ENCODE results near the gene SPATS2. TPM values are rescaled to one million over a fixed set of nuclear protein-coding genes. Genes with fewer than 3 reads are reported as not detected.
"Not testable (repeated sequence)": the region's sequence is repeated elsewhere in the genome, so short reads cannot be mapped to it uniquely, and the experiment has no call there.

Gene SPATS2
- 10 to 100 TPM; 11.3 to 18.1 TPM for total RNA-seq

DNA sequence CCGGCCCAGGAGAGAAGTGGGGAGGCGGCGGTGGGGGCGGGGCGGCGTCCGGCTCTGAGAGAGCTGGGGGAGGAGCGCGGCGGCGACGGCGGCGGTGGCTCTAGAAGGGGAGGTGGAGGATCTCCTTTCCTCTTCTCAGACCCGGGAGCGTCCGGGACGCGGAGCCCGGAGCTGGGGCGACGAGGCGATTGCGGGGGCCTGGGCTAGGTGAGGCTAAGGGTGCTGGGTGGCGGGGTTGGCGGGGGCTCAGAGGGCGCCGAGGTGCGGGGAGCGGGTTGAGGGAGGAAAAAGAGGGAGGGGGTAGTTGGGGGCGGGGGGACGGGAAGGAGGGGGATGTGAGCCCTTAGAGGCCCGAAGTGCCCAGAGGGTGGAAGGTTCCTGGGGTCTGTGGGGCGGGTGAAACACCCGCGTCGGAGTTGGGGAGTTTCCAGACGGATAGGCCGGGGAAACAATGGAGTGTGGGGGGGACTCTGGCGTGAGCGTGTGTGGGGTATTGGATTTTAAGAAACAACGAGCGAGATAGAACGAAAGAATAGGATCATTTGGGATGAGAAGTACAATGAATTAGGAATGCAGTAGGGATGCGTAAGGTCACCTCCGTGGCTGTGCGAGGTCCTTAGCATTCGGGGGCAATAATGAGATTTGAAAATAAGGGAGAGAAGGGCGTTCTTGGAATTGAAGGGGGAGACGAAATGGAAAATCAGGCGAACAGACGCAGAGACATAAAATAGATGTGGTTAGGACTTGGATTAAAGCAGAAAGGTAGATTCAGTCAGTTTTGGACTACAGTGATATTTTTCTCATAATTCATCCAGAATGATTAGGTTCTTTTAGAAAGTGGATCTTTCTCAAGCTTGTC, at the start of gene SPATS2:
Gene SPATS2 (plus strand): TSS at position 82 of the 859 bp plus-strand sequence. CDS start 93,551 bp downstream, outside the sequence.
- peaks cover 1% of the 10 kb centered on the region for H3K36me3 Mint-ChIP-seq
- ATAC-seq: no peak
- no peaks in the 10 kb centered on the region for H3K27me3 Mint-ChIP-seq
- no peaks in the 10 kb centered on the region for H3K9me3 Mint-ChIP-seq (ENCODE audit: low read depth)
- no peak for DNase-seq
- H3K27ac Mint-ChIP-seq: peak within 1 kb of the TSS; percentile 98
- H3K4me1 Mint-ChIP-seq: peaks cover 35% of the 10 kb centered on the region
- CTCF ChIA-PET: interaction anchor here (0.7 to 6.2 kb wide), 18 partner anchors 8 to 599 kb away, joined by 3 to 48 read pairs (median 4); partner anchors contain the start of genes DNAJC22, FMNL3, PRPF40B and TMBIM6
- peak within 1 kb of the TSS; percentile 95 for H3K4me3 Mint-ChIP-seq

DNA sequence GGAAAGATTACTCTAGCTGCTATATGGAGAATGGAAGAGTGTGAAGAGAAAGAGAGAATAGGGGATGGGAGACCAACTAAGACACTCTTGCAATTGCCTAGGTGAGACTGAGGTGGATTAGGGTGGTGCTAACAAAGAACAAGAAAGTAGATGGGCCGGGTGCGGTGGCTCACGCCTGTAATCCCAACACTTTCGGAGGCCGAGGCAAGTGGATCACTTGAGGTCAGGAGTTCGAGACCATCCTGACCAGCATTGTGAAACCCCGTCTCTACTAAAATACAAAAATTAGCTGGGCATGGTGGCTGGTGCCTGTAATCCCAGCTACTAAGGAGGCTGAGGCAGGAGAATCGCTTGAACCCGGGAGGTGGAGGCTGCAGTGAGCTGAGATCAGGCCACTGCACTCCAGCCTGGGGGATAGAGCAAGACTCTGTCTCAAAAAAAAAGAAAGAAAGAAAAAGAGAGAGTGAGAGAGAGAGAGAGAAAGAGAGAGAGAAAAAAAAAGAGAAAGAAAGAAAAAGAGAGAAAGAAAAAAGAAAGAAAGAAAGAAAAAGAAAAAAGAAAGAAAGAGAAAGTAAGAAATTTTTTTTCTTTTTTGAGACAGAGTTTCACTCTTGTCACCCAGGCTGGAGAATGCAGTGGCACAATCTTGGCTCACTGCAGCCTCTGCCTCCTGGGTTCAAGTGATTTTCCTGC, 46.7 kb upstream of the SPATS2 start:
- Mint-ChIP-seq H3K36me3 (peaks cover 14% of the 10 kb centered on the region), H3K4me1 (peaks cover 26% of the 10 kb centered on the region)
- not testable (repeated sequence) for H3K4me3 Mint-ChIP-seq; H3K9me3 Mint-ChIP-seq (ENCODE audit: low read depth); ATAC-seq; H3K27ac Mint-ChIP-seq; DNase-seq; H3K27me3 Mint-ChIP-seq
- CTCF ChIA-PET: interaction anchor here (1.8 to 5.5 kb wide), 3 partner anchors 12 to 25 kb away, joined by 5 to 45 read pairs (median 35); partner anchors contain the start of genes C1QL4 and PRPH

DNA sequence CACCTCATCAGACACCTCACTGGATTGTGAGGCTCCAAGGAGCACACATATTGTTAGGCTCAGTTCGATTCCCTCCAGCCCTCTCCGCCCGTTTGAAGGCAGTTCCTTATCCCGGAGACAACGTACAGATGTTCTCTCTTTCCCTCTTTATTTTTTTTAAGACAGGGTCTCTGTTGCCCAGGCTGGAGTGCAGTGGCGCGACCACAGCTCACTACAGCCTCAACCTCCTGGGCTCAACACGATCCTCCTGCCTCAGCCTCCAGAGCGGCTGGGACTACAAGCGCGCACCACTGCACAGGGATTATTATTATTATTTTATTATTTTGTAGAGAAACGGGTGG, 44.9 kb upstream of the SPATS2 start:
- peaks cover 25% of the 10 kb centered on the region for H3K36me3 Mint-ChIP-seq
- H3K4me1 Mint-ChIP-seq: peaks cover 28% of the 10 kb centered on the region
- no peak for DNase-seq
- peak overlapping the region; percentile 98 for H3K27ac Mint-ChIP-seq
- peak overlapping the region; percentile 97 for H3K4me3 Mint-ChIP-seq
- H3K27me3 Mint-ChIP-seq: no peaks in the 10 kb centered on the region
- no peaks in the 10 kb centered on the region for H3K9me3 Mint-ChIP-seq (ENCODE audit: low read depth)
- CTCF ChIA-PET: interaction anchor here (0.6 to 5.5 kb wide), 17 partner anchors 9 to 1615 kb away, joined by 3 to 45 read pairs (median 5); partner anchors contain the start of genes C1QL4, DNAJC22, PRPH and TUBA1B
- no peak for ATAC-seq

DNA sequence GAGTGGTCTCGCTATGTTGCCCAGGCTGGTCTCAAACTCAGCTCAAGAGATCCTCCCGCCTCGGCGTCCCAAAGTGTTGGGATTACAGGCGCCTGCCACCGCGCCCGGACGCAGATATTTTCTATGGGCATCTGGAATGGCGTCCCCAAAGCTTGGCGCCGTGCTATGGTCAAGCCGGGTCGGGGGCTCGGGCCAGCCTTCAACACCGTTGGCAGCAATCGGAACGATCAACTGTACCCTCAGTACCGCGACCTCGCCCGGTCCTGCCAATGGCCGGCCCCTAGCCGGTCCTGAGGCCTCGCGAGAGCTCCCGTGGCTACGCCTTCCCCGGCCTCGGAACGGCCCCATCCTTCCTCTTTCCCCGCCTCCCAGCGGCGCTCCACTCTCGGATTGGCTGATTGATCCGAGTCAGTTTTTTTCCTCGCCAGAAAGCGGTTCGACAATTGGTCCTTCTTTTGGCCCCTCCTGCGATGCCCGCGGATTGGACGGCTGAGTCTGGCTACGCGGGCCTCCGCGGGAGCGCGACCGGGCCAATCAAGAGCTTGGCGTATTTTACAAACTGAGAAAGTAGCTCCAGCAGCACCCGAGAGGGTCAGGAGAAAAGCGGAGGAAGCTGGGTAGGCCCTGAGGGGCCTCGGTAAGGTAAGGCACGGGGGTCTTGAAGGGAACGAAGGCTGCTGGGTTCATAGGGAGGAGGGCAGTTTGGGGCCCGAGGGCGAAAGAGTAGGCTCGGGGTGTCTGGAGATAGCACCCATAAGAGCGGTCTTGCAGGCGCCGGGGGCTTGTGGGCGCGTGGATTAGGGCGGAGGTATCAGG, 44.3 kb upstream of the SPATS2 start, which contains the start of gene TROAP:
Gene TROAP (plus strand): TSS at position 548 of the 816 bp plus-strand sequence. CDS start 354 bp downstream, outside the sequence.
- H3K27me3 Mint-ChIP-seq: no peaks in the 10 kb centered on the region
- peak within 1 kb of the TSS; percentile 97 for H3K4me3 Mint-ChIP-seq
- DNase-seq (peak; percentile 99), ATAC-seq (peak; percentile 98)
- no peaks in the 10 kb centered on the region for H3K9me3 Mint-ChIP-seq (ENCODE audit: low read depth)
- peaks cover 28% of the 10 kb centered on the region for H3K4me1 Mint-ChIP-seq
- H3K27ac Mint-ChIP-seq: peak within 1 kb of the TSS; percentile 98
- peaks cover 30% of the 10 kb centered on the region for H3K36me3 Mint-ChIP-seq
- CTCF ChIA-PET: interaction anchor here (0.6 to 5.5 kb wide), 17 partner anchors 9 to 1616 kb away, joined by 3 to 45 read pairs (median 5); partner anchors contain the start of genes C1QL4, DNAJC22, PRPH and TUBA1B

DNA sequence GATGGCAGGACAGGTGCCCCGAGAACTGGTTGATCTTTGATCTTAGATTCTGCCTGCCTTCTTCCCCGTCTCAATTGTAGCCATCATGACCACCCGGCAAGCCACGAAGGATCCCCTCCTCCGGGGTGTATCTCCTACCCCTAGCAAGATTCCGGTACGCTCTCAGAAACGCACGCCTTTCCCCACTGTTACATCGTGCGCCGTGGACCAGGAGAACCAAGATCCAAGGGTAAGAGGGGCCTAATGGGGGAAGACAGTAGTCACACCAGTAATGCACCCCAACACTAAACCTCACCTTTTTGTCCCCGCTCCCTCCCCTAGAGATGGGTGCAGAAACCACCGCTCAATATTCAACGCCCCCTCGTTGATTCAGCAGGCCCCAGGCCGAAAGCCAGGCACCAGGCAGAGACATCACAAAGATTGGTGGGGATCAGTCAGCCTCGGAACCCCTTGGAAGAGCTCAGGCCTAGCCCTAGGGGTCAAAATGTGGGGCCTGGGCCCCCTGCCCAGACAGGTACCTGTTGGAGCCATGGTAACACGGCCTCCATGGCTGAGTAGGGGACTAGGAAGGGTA, 43.7 kb upstream of the SPATS2 start:
- peak overlapping the region; percentile 97 for H3K4me3 Mint-ChIP-seq
- DNase-seq (no peak), ATAC-seq (no peak)
- CTCF ChIA-PET: interaction anchor here (1.0 to 5.5 kb wide), 10 partner anchors 8 to 280 kb away, joined by 3 to 45 read pairs (median 12); partner anchors contain the start of genes C1QL4, DNAJC22, PRPH and TUBA1B
- H3K9me3 Mint-ChIP-seq (ENCODE audit: low read depth): no peaks in the 10 kb centered on the region
- no peaks in the 10 kb centered on the region for H3K27me3 Mint-ChIP-seq
- H3K36me3 Mint-ChIP-seq: peaks cover 31% of the 10 kb centered on the region
- H3K27ac Mint-ChIP-seq: peak overlapping the region; percentile 98
- peaks cover 28% of the 10 kb centered on the region for H3K4me1 Mint-ChIP-seq

DNA sequence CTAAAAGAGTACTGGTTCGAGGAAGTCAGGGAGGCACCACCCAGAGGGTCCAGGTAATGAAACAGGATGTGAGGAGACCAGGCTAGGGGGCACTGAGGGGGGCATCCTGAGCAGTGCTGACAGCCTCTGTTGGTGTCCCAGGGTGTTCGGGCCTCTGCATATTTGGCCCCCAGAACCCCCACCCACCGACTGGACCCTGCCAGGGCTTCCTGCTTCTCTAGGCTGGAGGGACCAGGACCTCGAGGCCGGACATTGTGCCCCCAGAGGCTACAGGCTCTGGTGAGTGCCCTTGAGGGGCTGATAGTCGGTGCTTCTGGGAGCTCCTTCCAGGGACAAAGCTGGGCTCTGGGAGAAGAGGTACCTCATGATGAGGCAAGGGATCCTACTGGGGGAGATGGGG, 41.7 kb upstream of the SPATS2 start:
- H3K27me3 Mint-ChIP-seq: no peaks in the 10 kb centered on the region
- H3K27ac Mint-ChIP-seq: peak overlapping the region; percentile 32
- H3K4me3 Mint-ChIP-seq: no peak overlapping the region
- CTCF ChIA-PET: interaction anchor here (0.8 to 5.5 kb wide), 5 partner anchors 12 to 37 kb away, joined by 3 to 45 read pairs (median 4); partner anchors contain the start of gene C1QL4
- no peak for ATAC-seq
- no peak for DNase-seq
- H3K36me3 Mint-ChIP-seq: peaks cover 42% of the 10 kb centered on the region
- no peaks in the 10 kb centered on the region for H3K9me3 Mint-ChIP-seq (ENCODE audit: low read depth)
- peaks cover 26% of the 10 kb centered on the region for H3K4me1 Mint-ChIP-seq

DNA sequence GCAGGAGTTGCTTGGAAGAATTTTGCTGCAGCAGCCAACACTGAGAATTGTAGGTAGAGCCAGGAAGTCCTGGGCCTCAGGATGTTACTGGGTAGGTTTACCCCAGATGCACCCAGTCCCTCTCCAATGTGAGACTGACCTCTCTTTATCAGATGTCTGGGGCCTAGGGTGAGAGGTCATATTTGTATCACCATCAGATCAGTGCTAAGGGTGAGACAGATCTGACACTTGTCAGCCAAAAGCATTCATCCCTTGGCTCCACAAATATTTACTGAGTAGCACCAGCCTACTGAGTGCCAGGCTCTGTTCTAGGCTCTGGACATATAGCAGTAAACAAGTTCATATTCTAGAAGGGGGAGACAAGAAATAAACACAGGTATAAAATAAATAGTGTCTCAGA, 39.9 kb upstream of the SPATS2 start:
- no peak for DNase-seq
- Mint-ChIP-seq H3K27ac (no peak overlapping the region), H3K36me3 (peaks cover 47% of the 10 kb centered on the region), H3K9me3 (ENCODE audit: low read depth) (no peaks in the 10 kb centered on the region), H3K27me3 (peaks cover under 1% of the 10 kb centered on the region), H3K4me3 (no peak overlapping the region), H3K4me1 (peaks cover 17% of the 10 kb centered on the region)
- CTCF ChIA-PET: no interaction called here
- ATAC-seq: no peak

DNA sequence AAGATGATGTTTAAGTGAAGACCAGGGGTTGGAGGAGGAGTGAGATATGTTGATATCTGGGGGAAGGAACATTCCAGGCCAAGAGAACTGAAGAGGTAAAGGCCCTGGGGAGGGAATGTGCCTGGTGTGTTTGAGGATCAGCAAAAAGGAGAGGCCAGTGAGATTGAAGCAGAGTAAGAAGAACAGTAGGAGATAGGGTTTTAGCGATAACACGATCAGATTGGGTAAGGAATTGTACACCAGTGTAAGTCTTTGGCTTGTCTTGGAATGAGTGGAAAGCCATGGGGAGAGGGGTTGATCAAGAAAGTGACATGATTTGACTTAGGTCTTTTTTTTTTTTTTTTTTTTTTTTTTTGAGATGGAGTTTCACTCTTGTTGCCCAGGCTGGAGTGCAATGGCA, 39.4 kb upstream of the SPATS2 start:
- H3K4me3 Mint-ChIP-seq: no peak overlapping the region
- peaks cover 6% of the 10 kb centered on the region for H3K27me3 Mint-ChIP-seq
- H3K4me1 Mint-ChIP-seq: peaks cover 17% of the 10 kb centered on the region
- no peaks in the 10 kb centered on the region for H3K9me3 Mint-ChIP-seq (ENCODE audit: low read depth)
- CTCF ChIA-PET: no interaction called here
- no peak for ATAC-seq
- H3K36me3 Mint-ChIP-seq: peaks cover 47% of the 10 kb centered on the region
- DNase-seq: no peak
- no peak overlapping the region for H3K27ac Mint-ChIP-seq

DNA sequence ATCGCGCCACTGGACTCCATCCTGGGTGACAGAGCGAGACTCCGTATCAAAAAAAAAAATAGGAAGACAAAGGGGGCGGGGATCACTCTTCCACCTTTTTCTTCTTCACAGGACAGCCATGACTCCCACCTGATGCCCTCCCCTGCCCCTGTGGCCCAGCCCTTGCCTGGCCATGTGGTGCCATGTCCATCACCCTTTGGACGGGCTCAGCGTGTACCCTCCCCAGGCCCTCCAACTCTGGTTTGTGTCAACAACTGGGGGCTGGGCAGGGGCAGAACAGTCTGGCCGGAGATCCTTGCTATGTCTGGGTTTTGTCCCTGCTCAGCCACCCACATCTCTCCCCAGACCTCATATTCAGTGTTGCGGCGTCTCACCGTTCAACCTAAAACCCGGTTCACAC, 38.4 kb upstream of the SPATS2 start:
- DNase-seq (no peak), ATAC-seq (no peak)
- no peak overlapping the region for H3K4me3 Mint-ChIP-seq
- H3K9me3 Mint-ChIP-seq (ENCODE audit: low read depth): no peaks in the 10 kb centered on the region
- no peak overlapping the region for H3K27ac Mint-ChIP-seq
- CTCF ChIA-PET: interaction anchor here (7.6 to 11.8 kb wide), 2 partner anchors 19 to 38 kb away, joined by 85 to 202 read pairs; partner anchors contain the start of genes DNAJC22 and PRPH
- H3K27me3 Mint-ChIP-seq: peaks cover 11% of the 10 kb centered on the region
- H3K36me3 Mint-ChIP-seq: peaks cover 43% of the 10 kb centered on the region
- peaks cover 15% of the 10 kb centered on the region for H3K4me1 Mint-ChIP-seq

DNA sequence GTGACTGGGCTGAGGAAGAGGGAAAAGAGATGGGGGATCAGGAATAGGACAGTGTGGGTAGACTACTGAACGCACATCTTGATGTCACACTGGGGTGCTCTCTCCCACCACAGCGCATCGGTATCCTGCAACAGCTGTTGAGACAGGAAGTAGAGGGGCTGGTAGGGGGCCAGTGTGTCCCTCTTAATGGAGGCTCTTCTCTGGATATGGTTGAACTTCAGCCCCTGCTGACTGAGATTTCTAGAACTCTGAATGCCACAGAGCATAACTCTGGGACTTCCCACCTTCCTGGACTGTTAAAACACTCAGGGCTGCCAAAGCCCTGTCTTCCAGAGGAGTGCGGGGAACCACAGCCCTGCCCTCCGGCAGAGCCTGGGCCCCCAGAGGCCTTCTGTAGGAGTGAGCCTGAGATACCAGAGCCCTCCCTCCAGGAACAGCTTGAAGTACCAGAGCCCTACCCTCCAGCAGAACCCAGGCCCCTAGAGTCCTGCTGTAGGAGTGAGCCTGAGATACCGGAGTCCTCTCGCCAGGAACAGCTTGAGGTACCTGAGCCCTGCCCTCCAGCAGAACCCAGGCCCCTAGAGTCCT, 37.1 kb upstream of the SPATS2 start:
- CTCF ChIA-PET: interaction anchor here (3.7 to 11.8 kb wide), 3 partner anchors 12 to 39 kb away, joined by 38 to 202 read pairs (median 85); partner anchors contain the start of genes DNAJC22 and PRPH
- Mint-ChIP-seq H3K4me1 (peaks cover 8% of the 10 kb centered on the region), H3K36me3 (peaks cover 35% of the 10 kb centered on the region), H3K27me3 (peaks cover 22% of the 10 kb centered on the region), H3K27ac (no peak overlapping the region), H3K9me3 (ENCODE audit: low read depth) (no peaks in the 10 kb centered on the region), H3K4me3 (no peak overlapping the region)
- ATAC-seq: no peak
- DNase-seq: no peak

DNA sequence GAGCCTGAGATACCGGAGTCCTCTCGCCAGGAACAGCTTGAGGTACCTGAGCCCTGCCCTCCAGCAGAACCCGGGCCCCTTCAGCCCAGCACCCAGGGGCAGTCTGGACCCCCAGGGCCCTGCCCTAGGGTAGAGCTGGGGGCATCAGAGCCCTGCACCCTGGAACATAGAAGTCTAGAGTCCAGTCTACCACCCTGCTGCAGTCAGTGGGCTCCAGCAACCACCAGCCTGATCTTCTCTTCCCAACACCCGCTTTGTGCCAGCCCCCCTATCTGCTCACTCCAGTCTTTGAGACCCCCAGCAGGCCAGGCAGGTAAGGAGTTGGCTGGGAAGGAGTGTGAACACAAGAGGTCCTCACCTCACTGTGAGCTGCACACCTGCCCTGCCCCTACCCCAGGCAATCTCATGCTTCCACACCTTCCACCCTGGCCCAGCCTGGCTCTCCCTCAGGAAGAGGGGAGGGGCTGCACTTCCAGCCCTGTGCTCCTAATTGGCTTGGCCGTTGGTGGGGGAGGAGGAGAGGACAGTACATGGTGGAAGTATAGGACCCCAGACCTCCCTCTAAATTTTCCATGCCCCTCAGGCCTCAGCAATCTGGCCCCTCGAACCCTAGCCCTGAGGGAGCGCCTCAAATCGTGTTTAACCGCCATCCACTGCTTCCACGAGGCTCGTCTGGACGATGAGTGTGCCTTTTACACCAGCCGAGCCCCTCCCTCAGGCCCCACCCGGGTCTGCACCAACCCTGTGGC, 36.5 kb upstream of the SPATS2 start:
- peaks cover 33% of the 10 kb centered on the region for H3K36me3 Mint-ChIP-seq

More for the DNA sequence above, 36.5 kb upstream of the SPATS2 start:
- DNase-seq: no peak
- H3K4me1 Mint-ChIP-seq: peaks cover 9% of the 10 kb centered on the region
- peaks cover 29% of the 10 kb centered on the region for H3K27me3 Mint-ChIP-seq
- ATAC-seq: no peak
- no peak overlapping the region for H3K27ac Mint-ChIP-seq
- no peaks in the 10 kb centered on the region for H3K9me3 Mint-ChIP-seq (ENCODE audit: low read depth)
- CTCF ChIA-PET: interaction anchor here (1.0 to 11.8 kb wide), 10 partner anchors 8 to 243 kb away, joined by 3 to 202 read pairs (median 10); partner anchors contain the start of genes DNAJC22, PRPH and TROAP
- no peak overlapping the region for H3K4me3 Mint-ChIP-seq

Data from activated CD8-positive, alpha-beta memory T cell treated with anti-CD3 and anti-CD28 coated beads, Interleukin-2, amount 10 ng/mL, durations not matched to agents 7 days and 5 days (primary cell).